Smooth muscle cell (in vitro differentiated cells): ENCODE results near the gene MKRN2OS. TPM values are rescaled to one million over a fixed set of nuclear protein-coding genes. Genes with fewer than 3 reads are reported as not detected.

Experiments
- DNase-seq: peaks from one replicate; lab custom pipeline; 2025; ENCODE audit not compliant: unreplicated experiment; lab: John Stamatoyannopoulos, UW
- H2AFZ ChIP-seq: fragments of 200-600 bp; sonication (generic); 2 replicates; pipeline ENCODE4 v1.6.0; 2016; ENCODE audit warnings: antibody characterized with exemption, low read depth, mild to moderate bottlenecking
- H3F3A ChIP-seq: fragments of 200-600 bp; sonication (generic); 2 replicates; pipeline ENCODE4 v1.6.0; 2017; ENCODE audit warnings: antibody characterized with exemption, low read depth
- H3K27ac ChIP-seq: fragments of 200-600 bp; sonication (generic); 2 replicates; pipeline ENCODE4 v1.5.1; 2016; ENCODE audit warnings: low read depth, mild to moderate bottlenecking
- H3K27me3 ChIP-seq: fragments of 200-600 bp; sonication (generic); 2 replicates; pipeline ENCODE4 v1.6.1; 2016; ENCODE audit warnings: low read depth, mild to moderate bottlenecking
- H3K36me3 ChIP-seq: fragments of 200-600 bp; sonication (generic); 2 replicates; pipeline ENCODE4 v1.5.1; 2016; ENCODE audit warnings: low read depth
- H3K4me1 ChIP-seq: fragments of 200-600 bp; sonication (generic); 2 replicates; pipeline ENCODE4 v1.5.1; 2016; ENCODE audit warnings: low read depth
- H3K4me2 ChIP-seq: fragments of 200-600 bp; sonication (generic); 2 replicates; pipeline ENCODE4 v1.6.0; 2016; ENCODE audit warnings: mild to moderate bottlenecking
- H3K4me3 ChIP-seq: fragments of 200-600 bp; sonication (generic); 2 replicates; pipeline ENCODE4 v1.5.1; 2016; ENCODE audit warnings: mild to moderate bottlenecking
- H3K79me2 ChIP-seq: fragments of 200-600 bp; sonication (generic); 2 replicates; pipeline ENCODE4 v1.6.0; 2016; ENCODE audit warnings: low read depth, mild to moderate bottlenecking
- H3K9ac ChIP-seq: fragments of 200-600 bp; sonication (generic); 2 replicates; pipeline ENCODE4 v1.6.0; 2016; ENCODE audit warnings: low read depth
- H3K9me3 ChIP-seq: fragments of 200-600 bp; sonication (generic); replicated peaks from 2 replicates; pipeline ENCODE4 v1.5.1; 2016; ENCODE audit warnings: low read depth
- H4K20me1 ChIP-seq: fragments of 200-600 bp; sonication (generic); 2 replicates; pipeline ENCODE4 v1.6.0; 2016; ENCODE audit warnings: low read depth
- WGBS: methylation state at CpG from one replicate; pipeline ENCODE4 v1.1.7; 2016; ENCODE audit warnings: low lambda C conversion rate; 5-methylcytosine and 5-hydroxymethylcytosine counted together
- polyA plus RNA-seq: library from polyadenylated mRNA; unstranded; fragments of >200 nt; fragmentation: Nextera tagmentation; extraction: Ambion mirVana; gene quantifications from 2 replicates; pipeline ENCODE4 v1.2.1, GENCODE V29; 2016
- total RNA-seq: library from RNA; depleted of rRNA; stranded (reverse); fragments of >200 nt; gene quantifications from 2 replicates; pipeline ENCODE4 v1.2.3, GENCODE V29; 2014
- TF ChIP-seq, protein P1 (sequence below): fragments of 200-600 bp; sonication (generic); IDR thresholded peaks from 2 replicates; pipeline ENCODE4 v1.5.1; 2017; ENCODE audit warnings: borderline replicate concordance, mild to moderate bottlenecking, antibody characterized with exemption; ENCODE audit not compliant: insufficient read depth, poor library complexity, severe bottlenecking

MKRN2OS gene
- total and polyA plus RNA-seq, 2 experiments from 2014 or later = not detected

GRCh38 chr3:12509466-12509865 lies 35.8 kb downstream of the MKRN2OS start:
- Histone ChIP-seq H3K9me3 (no peaks in the 10 kb centered on the region), H3K4me1 (peaks cover 17% of the 10 kb centered on the region), H2AFZ (no peak overlapping the region), H3K27ac (no peak overlapping the region), H3K36me3 (no peaks in the 10 kb centered on the region), H3K27me3 (no peaks in the 10 kb centered on the region), H4K20me1 (peaks cover 3% of the 10 kb centered on the region), H3K4me2 (no peak overlapping the region), H3K9ac (no peak overlapping the region), H3K4me3 (no peak overlapping the region), H3F3A (peaks cover 15% of the 10 kb centered on the region), H3K79me2 (no peaks in the 10 kb centered on the region)
- TF ChIP-seq, protein P1, sequence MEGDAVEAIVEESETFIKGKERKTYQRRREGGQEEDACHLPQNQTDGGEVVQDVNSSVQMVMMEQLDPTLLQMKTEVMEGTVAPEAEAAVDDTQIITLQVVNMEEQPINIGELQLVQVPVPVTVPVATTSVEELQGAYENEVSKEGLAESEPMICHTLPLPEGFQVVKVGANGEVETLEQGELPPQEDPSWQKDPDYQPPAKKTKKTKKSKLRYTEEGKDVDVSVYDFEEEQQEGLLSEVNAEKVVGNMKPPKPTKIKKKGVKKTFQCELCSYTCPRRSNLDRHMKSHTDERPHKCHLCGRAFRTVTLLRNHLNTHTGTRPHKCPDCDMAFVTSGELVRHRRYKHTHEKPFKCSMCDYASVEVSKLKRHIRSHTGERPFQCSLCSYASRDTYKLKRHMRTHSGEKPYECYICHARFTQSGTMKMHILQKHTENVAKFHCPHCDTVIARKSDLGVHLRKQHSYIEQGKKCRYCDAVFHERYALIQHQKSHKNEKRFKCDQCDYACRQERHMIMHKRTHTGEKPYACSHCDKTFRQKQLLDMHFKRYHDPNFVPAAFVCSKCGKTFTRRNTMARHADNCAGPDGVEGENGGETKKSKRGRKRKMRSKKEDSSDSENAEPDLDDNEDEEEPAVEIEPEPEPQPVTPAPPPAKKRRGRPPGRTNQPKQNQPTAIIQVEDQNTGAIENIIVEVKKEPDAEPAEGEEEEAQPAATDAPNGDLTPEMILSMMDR = no peak
- no peak for DNase-seq
- WGBS = 65% methylated on average over 3 of the region's 3 CpGs

DNA sequence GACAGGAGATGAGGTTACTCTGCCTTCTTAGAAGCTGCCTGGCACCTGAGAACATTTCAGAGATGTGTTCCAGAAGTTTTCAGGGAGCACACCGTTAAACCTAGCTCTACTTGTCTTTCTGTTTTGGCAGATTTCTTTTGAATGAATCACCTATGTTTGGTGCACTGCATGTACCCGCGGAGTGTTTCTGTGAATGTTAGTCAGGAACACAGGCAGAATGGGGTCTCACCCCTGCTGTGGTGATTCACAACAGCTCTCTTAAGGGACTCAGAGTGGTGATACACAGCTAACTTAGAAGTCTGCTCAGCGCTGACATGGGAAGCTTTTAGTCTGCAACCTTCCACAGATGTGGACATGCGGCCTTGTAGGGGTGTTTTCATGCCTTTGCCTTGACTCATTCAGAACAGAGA lies 37.0 kb downstream of the MKRN2OS start:
- H3K27ac ChIP-seq = peak overlapping the region; percentile 52
- H3K9ac ChIP-seq = no peak overlapping the region
- peaks cover 3% of the 10 kb centered on the region for H4K20me1 ChIP-seq
- H3K9me3 ChIP-seq = no peaks in the 10 kb centered on the region
- 5% methylated on average over 5 of the region's 5 CpGs for WGBS
- TF ChIP-seq, protein P1 = no peak
- H3K4me2 ChIP-seq = peak overlapping the region; percentile 27
- H3K79me2 ChIP-seq = no peaks in the 10 kb centered on the region
- no peaks in the 10 kb centered on the region for H3K36me3 ChIP-seq
- peaks cover 17% of the 10 kb centered on the region for H3K4me1 ChIP-seq
- H3F3A ChIP-seq = peaks cover 15% of the 10 kb centered on the region
- H3K4me3 ChIP-seq = no peak overlapping the region
- DNase-seq = no peak
- no peaks in the 10 kb centered on the region for H3K27me3 ChIP-seq
- H2AFZ ChIP-seq = no peak overlapping the region

DNA sequence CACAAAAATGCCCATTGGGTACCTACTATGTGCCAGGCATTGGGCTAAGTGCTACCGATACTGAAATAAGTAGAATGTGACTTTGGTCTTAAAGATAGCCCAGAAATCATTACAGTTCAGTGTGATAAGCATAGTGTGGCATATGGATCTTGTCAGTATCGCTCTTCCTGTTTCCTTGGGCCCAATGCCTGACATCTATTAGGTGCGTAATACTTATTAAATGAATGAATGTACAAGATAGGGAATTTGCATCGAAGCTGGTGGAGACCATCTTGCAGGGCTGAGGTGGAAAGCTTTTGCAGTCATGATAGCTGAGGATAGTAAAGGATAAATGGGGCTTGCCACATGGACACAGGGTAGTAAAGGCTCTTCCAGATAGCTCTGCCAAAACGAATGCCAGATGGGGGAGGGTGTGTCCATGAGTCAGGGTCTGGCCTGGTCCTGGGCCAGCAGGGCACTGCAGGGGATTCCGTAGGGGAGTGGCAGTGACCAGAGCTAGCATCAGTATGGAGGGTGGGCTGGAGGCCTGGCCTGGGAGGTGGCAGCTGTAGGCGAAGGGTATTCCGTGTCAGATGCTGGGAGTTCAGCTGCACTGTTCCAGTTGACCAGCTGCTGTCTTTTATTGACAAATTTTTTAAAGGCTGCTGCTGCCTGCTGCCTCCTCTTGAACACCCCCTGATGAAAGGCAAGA lies 37.6 kb downstream of the MKRN2OS start:
- TF ChIP-seq, protein P1 = no peak
- Histone ChIP-seq H3K27me3 (no peaks in the 10 kb centered on the region), H3K4me1 (peaks cover 17% of the 10 kb centered on the region), H2AFZ (no peak overlapping the region), H3K27ac (peak overlapping the region; percentile 52), H3K4me2 (peak overlapping the region; percentile 27), H3K79me2 (no peaks in the 10 kb centered on the region), H3K9me3 (no peaks in the 10 kb centered on the region), H3F3A (peaks cover 15% of the 10 kb centered on the region), H4K20me1 (peaks cover 3% of the 10 kb centered on the region), H3K4me3 (no peak overlapping the region), H3K9ac (no peak overlapping the region), H3K36me3 (no peaks in the 10 kb centered on the region)
- 70% methylated on average over 8 of the region's 8 CpGs for WGBS
- no peak for DNase-seq

- Histone ChIP-seq H4K20me1 (peaks cover 3% of the 10 kb centered on the region), H2AFZ (no peak overlapping the region), H3K4me1 (peaks cover 17% of the 10 kb centered on the region), H3K9ac (no peak overlapping the region), H3K4me2 (no peak overlapping the region), H3K9me3 (no peaks in the 10 kb centered on the region), H3K27me3 (no peaks in the 10 kb centered on the region), H3F3A (peaks cover 15% of the 10 kb centered on the region), H3K36me3 (no peaks in the 10 kb centered on the region), H3K4me3 (no peak overlapping the region), H3K79me2 (no peaks in the 10 kb centered on the region), H3K27ac (no peak overlapping the region)
- WGBS = 99% methylated on average over 5 of the region's 5 CpGs
- DNase-seq = no peak
- TF ChIP-seq, protein P1 = no peak
These were observed 39.0 kb downstream of the MKRN2OS start for GRCh38 chr3:12506201-12506709.
